HG02759 (cell line): ENCODE results near the gene ST8SIA2.

Experiments used
- ATAC-seq: cut with Tn5 transposase; IDR thresholded peaks from one replicate; pipeline ENCODE4 v1.9.1; 2021; ENCODE audit warnings: mild to moderate bottlenecking, moderate library complexity; ENCODE audit not compliant: unreplicated experiment

ST8SIA2 gene

DNA sequence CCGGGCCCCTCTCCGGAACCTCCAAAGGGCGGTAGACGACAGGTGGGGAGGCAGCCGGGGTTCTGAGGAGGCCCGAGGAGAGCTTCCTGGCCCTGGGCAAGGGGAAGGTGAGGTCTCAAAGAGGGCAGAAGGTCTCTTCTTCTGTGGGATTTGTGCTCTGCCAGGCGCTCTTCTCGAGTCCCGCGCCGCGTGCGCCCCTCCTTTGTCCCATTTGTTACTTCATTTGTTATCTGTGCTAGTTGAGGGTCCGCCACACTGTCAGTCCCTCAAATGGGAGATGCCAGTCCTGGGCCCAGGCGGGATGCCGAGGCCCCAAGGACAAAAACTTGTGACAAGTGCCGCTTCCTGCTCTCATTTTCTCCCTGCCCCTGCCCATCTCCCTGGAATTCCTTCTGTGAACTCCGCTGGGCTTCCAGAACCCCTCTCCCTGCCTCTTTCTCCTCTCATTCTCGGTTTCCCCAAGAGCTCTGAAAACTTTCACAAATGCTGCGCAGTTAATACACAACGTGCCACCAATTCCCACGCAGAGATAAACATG lies 1.5 kb downstream of the ST8SIA2 start:
- no peak for ATAC-seq

- ATAC-seq: no peak
These were observed 5.7 kb downstream of the ST8SIA2 start for GRCh38 chr15:92399271-92399950.

DNA sequence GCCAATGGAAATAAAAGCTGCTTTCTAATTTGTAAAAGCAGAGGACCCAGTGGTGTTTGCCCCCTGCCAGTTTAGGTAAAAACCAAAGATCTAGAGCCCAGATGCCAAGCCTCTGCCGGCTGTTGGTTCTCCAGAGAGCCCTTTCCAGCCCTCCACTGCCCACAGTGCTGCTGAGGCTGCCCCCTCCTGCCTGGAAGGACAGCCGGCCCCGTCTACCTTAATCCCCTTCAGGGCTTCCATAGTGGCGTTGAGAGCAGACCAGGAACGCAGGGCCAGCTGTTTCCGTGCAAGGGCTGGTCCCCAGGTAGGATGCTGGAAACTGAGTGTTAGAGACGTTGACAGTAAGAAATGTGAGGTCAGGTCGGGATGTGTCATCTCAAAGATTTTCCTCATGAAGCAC lies 6.9 kb downstream of the ST8SIA2 start:
- no peak for ATAC-seq

DNA sequence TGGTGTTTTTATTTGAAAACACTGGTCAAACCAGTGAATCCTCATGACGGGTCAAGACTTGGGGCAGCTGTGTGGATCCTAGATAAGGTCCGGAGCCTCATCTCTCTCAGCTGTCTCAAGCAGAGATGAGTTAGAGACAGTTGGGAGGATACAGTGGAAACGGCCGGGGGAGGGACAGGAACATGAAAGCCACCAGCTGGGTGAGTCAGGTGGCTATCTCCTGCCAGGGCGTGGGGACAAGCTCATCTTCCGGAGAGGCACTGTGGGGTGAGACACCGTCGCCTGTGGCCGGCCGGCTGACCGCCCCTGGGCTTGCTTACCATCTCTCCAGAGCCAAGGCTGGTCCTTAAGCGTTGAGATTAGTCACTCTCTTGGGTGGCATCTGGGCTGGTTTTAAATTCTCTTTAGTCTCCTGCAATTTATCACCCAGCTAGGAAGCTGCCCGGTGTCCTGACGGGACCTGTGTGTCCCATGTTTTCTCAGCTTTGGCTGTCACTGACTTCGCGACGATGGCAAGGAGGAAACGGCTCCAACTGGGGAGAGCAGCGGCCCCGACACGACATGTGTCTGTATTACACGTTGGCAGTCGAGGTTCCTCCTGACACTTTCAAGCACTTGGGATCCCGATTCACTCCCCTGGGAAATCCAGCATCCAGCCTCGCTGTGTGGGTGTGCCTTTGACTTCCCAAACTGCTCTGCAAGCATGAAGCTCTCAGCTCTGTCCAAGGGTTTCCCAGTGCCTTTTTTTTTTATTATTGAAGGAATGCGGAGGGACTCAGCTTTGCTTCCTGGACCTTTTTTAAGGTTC lies 7.5 kb downstream of the ST8SIA2 start:
- ATAC-seq: no peak

DNA sequence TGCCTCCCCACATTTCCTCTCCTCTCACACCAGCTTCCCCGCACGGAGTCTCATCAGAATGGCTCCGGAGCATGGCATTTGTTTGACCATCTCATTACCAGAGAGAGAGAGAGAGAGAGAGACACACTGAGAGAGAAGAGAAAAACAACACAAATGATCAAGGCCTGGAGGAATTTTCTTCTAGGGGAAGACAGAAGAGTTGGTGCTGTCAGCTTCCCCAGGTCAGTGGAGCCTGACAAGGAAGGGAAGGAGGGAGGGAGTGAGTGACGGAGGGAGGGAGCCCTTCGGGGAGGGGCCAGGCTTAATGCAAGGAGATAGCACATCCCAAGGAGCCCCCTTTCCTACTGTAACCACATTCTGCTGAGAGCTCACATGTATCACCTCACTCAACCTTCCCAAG lies 9.1 kb downstream of the ST8SIA2 start:
- no peak for ATAC-seq

- no peak for ATAC-seq
These were observed 12.3 kb downstream of the ST8SIA2 start for GRCh38 chr15:92405942-92406341.

DNA sequence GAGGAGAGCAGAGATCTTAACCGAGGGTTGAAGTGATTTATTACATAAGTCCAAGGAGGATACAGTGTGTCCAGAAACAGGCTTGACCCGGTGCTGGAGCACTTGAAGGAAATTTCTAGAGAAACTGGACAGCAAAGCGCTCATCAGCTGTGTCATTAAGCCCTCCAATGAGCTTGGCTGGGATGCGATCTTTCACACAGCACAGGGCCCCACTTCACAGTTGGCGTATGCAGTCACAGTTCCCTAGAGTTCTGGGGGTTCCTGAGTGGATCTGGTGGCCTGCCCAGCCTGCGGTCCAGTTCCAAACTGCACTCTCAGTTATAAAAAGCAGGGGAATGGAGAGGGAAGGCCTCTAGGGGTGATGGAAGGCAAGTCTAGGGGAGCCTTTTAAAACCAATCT lies 13.6 kb downstream of the ST8SIA2 start:
- ATAC-seq: no peak

GRCh38 chr15:92407916-92408315 lies 14.2 kb downstream of the ST8SIA2 start:
- no peak for ATAC-seq

- no peak for ATAC-seq
These were observed 15.3 kb downstream of the ST8SIA2 start for GRCh38 chr15:92409006-92409405.

GRCh38 chr15:92409521-92409920 lies 15.8 kb downstream of the ST8SIA2 start:
- no peak for ATAC-seq

- no peak for ATAC-seq
These were observed 16.9 kb downstream of the ST8SIA2 start for GRCh38 chr15:92410537-92410936.

DNA sequence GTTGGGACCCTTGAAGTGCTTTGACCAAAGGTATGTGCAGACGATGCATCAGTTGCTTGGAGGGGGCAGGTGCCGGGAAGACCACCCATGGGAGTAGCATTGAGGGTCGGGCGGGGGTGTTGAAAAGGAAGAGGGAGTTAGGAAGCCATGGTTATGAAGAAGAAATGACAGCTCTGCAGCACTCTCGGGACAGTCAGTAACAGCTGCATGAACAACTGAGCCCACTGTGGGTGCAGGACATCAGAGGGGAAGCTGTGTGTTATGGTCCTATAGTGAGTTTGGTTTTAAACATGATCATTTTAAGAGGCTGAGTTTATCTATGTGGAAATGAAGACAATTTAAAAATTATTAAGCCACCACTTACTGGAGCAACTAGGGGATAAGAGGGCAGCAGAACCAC lies 17.6 kb downstream of the ST8SIA2 start:
- no peak for ATAC-seq

DNA sequence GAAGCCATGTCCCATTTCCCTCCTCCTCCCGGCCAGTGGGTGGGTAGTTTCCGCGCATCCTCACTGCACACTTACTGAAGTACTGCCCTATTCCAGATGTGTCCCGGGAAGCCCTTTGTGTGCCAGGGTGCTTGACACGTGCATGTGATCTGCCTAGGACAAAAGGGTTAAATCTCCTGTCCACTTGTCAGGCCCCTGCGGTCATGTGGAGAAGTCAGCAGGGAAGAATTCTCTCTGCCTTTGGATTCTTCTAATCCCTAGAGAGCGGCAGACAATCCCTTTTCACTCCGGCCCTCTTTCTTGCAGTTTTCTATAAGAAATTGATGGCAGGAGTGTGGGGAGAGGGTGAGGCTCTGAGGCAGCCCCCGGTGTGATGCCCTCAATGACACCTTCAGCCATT lies 19.8 kb downstream of the ST8SIA2 start:
- ATAC-seq: no peak

GRCh38 chr15:92415639-92416297 lies 22.1 kb downstream of the ST8SIA2 start:
- no peak for ATAC-seq

GRCh38 chr15:92416557-92416956 lies 22.9 kb downstream of the ST8SIA2 start:
- ATAC-seq: no peak

GRCh38 chr15:92417716-92418115 lies 24.0 kb downstream of the ST8SIA2 start:
- no peak for ATAC-seq

DNA sequence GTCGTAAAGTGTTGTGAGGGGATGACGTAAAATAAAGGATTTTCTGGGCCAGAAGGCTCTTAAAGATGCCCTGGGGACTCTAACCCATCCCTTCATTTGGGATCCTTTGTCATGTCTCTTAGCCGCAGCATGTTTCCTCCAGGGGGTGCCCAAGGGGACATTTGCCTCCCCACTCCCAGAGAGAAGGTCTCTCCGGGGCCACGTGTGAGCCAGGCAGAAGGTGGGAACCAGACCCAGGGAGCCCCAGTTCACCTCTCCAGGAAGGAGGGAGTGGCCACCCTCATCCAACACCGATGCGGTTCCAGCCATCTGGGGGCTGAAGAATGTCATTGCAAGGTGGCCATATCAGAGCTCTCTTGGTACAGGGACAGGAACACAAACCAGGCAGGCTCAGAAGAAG lies 25.2 kb downstream of the ST8SIA2 start:
- no peak for ATAC-seq

DNA sequence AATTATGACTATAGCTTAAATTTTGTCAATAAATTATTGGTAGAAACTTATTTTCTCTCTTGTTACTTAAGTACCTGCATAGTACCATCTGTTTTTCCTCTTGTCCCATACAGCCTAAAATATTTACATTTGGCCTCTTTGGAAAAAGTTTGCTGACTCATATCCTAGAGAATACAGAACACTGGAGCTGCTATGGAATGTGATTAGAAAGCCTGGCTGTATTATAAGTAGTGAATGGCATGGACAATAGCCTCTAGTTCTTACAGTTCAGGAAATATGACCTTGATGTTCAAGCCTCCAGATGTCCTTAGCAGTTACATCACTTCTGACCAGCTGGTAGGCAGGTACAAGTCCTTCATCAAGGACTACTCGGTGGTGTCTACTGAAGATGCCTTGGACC lies 28.3 kb downstream of the ST8SIA2 start:
- ATAC-seq: no peak

DNA sequence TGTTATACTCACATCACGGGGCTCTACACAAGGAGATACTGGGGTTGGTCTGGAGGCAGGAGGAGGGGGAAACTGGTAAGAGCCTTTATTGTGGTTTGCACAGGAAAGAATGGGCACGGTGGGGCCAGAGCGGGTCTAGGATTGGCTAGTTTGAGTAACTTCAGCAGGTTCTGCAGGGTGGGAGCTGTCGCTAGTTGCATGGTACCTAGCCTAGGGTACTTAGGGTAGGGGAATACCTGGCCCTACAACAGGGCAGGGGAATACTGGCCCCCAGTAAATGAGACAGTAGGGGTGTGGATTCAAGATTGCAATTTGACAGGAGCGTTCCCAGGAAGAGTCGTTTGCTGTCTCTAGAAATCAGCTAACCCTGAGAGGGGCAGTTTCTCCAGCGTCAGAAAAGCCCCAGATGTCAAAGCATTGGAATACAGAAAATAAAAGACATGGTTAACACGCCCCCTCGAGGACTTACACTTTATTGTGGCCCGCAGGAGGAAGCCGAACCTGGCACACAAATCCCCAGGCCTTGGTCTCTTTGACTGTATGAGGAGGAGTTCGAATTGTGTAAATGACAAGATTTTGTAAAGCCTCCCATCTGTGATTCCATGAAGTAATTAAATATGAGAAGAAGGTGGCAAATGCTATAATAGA lies 32.0 kb downstream of the ST8SIA2 start:
- ATAC-seq: no peak

GRCh38 chr15:92429378-92430068 lies 35.8 kb downstream of the ST8SIA2 start:
- no peak for ATAC-seq

- ATAC-seq: no peak
These were observed 36.4 kb downstream of the ST8SIA2 start for GRCh38 chr15:92430069-92430440.
